Progenitor cell of endocrine pancreas (in vitro differentiated cells): ENCODE results near the gene DDIT3. TPM values are rescaled to one million over a fixed set of nuclear protein-coding genes. Genes with fewer than 3 reads are reported as not detected.

Experiments
- DNase-seq: peaks from one replicate; pipeline ENCODE4 v3.0.0; 2021; ENCODE audit warnings: low spot score; ENCODE audit not compliant: unreplicated experiment
- H3K27ac Mint-ChIP-seq: 2 replicates; pipeline ENCODE4 v1.8.0; 2021; ENCODE audit warnings: mild to moderate bottlenecking, moderate library complexity, mixed read lengths
- H3K27me3 Mint-ChIP-seq: 2 replicates; pipeline ENCODE4 v1.8.0; 2021; ENCODE audit warnings: mixed read lengths
- H3K36me3 Mint-ChIP-seq: 2 replicates; pipeline ENCODE4 v1.8.0; 2022; ENCODE audit warnings: mixed read lengths; ENCODE audit not compliant: insufficient read depth
- H3K4me1 Mint-ChIP-seq: 2 replicates; pipeline ENCODE4 v1.8.0; 2021; ENCODE audit warnings: low read depth, mixed read lengths
- H3K4me3 Mint-ChIP-seq: 2 replicates; pipeline ENCODE4 v1.8.0; 2021; ENCODE audit warnings: low read depth, mild to moderate bottlenecking, moderate library complexity, mixed read lengths
- H3K9me3 Mint-ChIP-seq: 2 replicates; pipeline ENCODE4 v1.8.0; 2021; ENCODE audit warnings: low read depth, mixed read lengths
- total RNA-seq: library from RNA; stranded (reverse); gene quantifications from 2 replicates; pipeline ENCODE4 v1.2.1, GENCODE V29; 2021
- TF ChIP-seq, protein P1 (sequence below): fragments of 200-600 bp; sonication (generic); IDR thresholded peaks from one replicate; pipeline ENCODE4 v1.5.0; 2021; ENCODE audit warnings: antibody characterized with exemption, mild to moderate bottlenecking; ENCODE audit not compliant: unreplicated experiment

The DDIT3 gene
- total RNA-seq, 1 donor from 2014 or later: 15.7 TPM

DNA sequence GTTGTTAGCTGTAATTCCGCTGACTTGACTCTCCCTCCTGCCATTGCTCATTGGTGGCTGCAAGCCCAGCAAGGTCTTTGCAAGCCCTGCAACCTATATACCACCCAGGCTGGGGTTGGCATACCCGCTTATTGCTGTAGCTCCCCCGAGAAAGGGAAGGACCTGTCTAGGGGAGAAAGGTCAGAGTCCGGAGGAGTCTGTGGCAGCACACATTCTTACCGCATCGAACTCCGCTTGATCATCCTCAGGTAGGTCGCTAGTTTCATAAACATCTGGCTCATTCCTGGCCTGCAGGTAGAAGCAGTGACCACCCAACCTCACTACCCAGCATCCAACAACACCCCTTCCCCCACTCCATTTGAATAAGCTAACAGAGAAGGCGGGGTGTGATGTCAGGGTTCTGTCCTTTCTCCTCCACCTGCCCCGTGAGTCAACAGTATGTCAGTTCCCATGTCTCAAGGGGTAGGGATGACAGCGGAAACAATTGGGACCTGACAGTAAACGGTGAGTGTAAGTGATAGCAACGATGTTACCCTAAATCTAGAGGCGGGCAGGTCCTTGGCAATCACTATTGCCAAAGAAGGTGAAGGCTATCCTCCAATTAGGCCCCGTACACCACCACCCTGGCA, 25.6 kb upstream of the DDIT3 start:
- Mint-ChIP-seq H3K27me3 (peaks cover 36% of the 10 kb centered on the region), H3K9me3 (no peaks in the 10 kb centered on the region), H3K27ac (peak overlapping the region; percentile 96), H3K4me3 (peak overlapping the region; percentile 92), H3K36me3 (peaks cover 3% of the 10 kb centered on the region), H3K4me1 (peaks cover 23% of the 10 kb centered on the region)
- DNase-seq: no peak
- TF ChIP-seq, protein P1, sequence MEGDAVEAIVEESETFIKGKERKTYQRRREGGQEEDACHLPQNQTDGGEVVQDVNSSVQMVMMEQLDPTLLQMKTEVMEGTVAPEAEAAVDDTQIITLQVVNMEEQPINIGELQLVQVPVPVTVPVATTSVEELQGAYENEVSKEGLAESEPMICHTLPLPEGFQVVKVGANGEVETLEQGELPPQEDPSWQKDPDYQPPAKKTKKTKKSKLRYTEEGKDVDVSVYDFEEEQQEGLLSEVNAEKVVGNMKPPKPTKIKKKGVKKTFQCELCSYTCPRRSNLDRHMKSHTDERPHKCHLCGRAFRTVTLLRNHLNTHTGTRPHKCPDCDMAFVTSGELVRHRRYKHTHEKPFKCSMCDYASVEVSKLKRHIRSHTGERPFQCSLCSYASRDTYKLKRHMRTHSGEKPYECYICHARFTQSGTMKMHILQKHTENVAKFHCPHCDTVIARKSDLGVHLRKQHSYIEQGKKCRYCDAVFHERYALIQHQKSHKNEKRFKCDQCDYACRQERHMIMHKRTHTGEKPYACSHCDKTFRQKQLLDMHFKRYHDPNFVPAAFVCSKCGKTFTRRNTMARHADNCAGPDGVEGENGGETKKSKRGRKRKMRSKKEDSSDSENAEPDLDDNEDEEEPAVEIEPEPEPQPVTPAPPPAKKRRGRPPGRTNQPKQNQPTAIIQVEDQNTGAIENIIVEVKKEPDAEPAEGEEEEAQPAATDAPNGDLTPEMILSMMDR: no peak

DNA sequence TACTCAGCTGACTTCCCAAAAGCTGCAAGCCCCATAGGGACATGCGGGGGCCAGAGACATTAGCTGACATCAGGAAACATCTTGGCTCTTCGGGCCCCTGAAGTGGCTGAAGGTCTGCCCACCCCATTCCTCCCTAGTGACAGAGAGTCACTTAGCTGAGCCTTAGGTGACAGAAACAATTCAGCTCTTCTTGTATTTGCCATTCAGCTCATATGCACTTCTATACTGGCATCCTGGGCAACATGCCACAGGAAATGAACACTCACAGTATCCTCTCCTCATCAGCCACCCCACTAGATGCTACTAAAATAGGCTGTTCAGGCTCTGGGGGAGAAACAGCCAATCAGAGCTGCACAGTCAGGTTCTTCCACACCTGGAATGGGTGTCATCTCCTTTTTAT, 23.3 kb upstream of the DDIT3 start:
- TF ChIP-seq, protein P1: no peak
- DNase-seq: no peak
- H3K9me3 Mint-ChIP-seq: no peaks in the 10 kb centered on the region
- peaks cover 9% of the 10 kb centered on the region for H3K36me3 Mint-ChIP-seq
- peaks cover 26% of the 10 kb centered on the region for H3K4me1 Mint-ChIP-seq
- H3K27ac Mint-ChIP-seq: no peak overlapping the region
- H3K4me3 Mint-ChIP-seq: no peak overlapping the region
- peaks cover 15% of the 10 kb centered on the region for H3K27me3 Mint-ChIP-seq

DNA sequence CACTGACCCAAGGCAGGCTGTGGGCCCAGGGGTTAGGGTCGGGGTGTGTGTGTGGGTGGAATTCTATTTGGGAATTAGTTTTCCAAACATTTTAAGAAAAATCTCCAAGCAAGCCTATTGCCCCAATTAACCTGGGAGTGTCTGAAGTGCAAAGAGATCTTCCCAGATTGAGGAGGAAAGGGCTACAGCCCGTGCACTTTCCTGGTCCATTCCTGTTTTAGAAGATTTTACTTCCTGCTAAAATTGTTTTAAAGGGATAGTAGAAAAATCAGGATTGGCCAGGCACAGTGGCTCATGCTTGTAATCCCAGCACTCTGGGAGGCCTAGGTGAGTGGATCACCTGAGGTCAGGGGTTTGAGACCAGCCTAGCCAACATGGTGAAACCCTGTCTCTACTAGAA, 21.4 kb upstream of the DDIT3 start:
- no peaks in the 10 kb centered on the region for H3K9me3 Mint-ChIP-seq
- H3K4me1 Mint-ChIP-seq: peaks cover 23% of the 10 kb centered on the region
- H3K36me3 Mint-ChIP-seq: peaks cover 11% of the 10 kb centered on the region
- H3K4me3 Mint-ChIP-seq: no peak overlapping the region
- TF ChIP-seq, protein P1: no peak
- H3K27ac Mint-ChIP-seq: no peak overlapping the region
- DNase-seq: no peak
- H3K27me3 Mint-ChIP-seq: no peaks in the 10 kb centered on the region

DNA sequence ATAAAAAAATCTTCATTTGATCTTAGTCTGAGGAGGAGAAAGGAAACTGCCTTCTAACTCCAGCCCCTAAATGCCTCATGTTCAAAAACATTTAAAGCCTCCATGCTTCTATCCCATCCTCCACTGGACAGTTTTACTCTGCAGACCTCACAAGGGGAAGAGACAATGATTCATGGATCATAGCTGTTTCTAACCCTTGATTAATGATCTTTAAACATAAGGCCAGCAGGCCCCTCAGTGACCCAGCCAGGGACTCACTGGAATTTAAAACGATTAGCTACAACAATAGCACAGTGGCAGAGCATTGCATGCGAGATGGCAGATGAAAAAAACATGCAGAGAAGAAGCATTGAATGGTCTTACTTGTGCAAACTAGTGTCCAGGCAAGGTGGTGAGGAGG, 20.7 kb upstream of the DDIT3 start:
- DNase-seq: no peak
- H3K36me3 Mint-ChIP-seq: peaks cover 13% of the 10 kb centered on the region
- H3K27ac Mint-ChIP-seq: peak overlapping the region; percentile 86
- H3K27me3 Mint-ChIP-seq: no peaks in the 10 kb centered on the region
- H3K4me3 Mint-ChIP-seq: peak overlapping the region; percentile 40
- TF ChIP-seq, protein P1: no peak
- peaks cover 25% of the 10 kb centered on the region for H3K4me1 Mint-ChIP-seq
- H3K9me3 Mint-ChIP-seq: no peaks in the 10 kb centered on the region

DNA sequence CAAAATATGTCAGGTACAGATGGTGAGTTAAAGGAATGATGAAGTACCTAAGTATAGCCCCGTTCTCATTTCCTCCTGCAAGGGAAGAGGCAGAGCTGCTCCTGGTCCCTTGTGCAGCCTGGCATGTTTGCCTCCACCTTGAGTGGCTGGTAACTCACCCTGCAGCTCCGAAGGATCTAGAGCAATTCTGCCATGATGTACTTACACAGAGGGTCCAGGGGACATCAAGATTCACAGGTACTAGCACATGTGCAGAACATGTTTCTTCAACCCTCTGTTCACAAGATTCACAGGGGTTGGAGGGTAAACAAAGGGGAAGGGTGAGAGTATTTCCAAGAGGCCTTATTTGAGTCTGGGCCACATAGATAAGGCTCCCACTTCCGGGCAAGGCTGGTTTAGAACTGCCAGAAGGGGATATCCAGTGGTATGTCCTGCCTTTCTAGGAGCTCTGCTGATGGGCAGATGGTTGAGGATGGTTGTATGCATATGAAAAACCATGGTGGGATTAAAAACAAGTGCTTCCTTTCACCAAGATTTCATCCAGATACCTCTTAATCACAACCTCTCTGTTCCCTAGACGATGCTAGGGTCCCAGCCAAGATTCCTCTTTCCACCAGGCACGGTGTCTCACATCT, 18.9 kb upstream of the DDIT3 start:
- Mint-ChIP-seq H3K4me1 (peaks cover 16% of the 10 kb centered on the region), H3K27me3 (no peaks in the 10 kb centered on the region), H3K27ac (no peak overlapping the region), H3K36me3 (peaks cover 21% of the 10 kb centered on the region), H3K9me3 (no peaks in the 10 kb centered on the region), H3K4me3 (no peak overlapping the region)
- DNase-seq: no peak
- TF ChIP-seq, protein P1: no peak
